OCI-LY1 (cell line): ENCODE results near the gene HNRNPLL.

Experiments
- H2AFZ ChIP-seq: fragments of 200-600 bp; sonication (generic), shearing (Covaris generic); 2 replicates; pipeline ENCODE4 v1.6.0; 2014; ENCODE audit warnings: antibody characterized with exemption, mild to moderate bottlenecking, low read length
- H3F3A ChIP-seq: fragments of 200-600 bp; sonication (generic), shearing (Covaris generic); 2 replicates; pipeline ENCODE4 v1.6.0; 2014; ENCODE audit warnings: mild to moderate bottlenecking, antibody characterized with exemption, low read length, moderate library complexity; ENCODE audit not compliant: insufficient read depth
- H3K27ac ChIP-seq: fragments of 200-600 bp; sonication (generic); 2 replicates; pipeline ENCODE4 v1.5.1; 2014; ENCODE audit warnings: low read length, mixed run types, mild to moderate bottlenecking, low read depth; ENCODE audit not compliant: poor library complexity, severe bottlenecking
- H3K27me3 ChIP-seq: fragments of 200-600 bp; sonication (generic); 2 replicates; pipeline ENCODE4 v1.6.0; 2014; ENCODE audit warnings: antibody characterized with exemption, mild to moderate bottlenecking, low read length, moderate library complexity; ENCODE audit not compliant: insufficient read depth
- H3K36me3 ChIP-seq: fragments of 200-600 bp; sonication (generic); 2 replicates; pipeline ENCODE4 v1.6.1; 2014; ENCODE audit warnings: mild to moderate bottlenecking, antibody characterized with exemption, low read length, moderate library complexity, mixed read lengths; ENCODE audit not compliant: insufficient read depth
- H3K4me1 ChIP-seq: fragments of 200-600 bp; sonication (generic); 2 replicates; pipeline ENCODE4 v1.5.1; 2014; ENCODE audit warnings: mild to moderate bottlenecking, low read length, moderate library complexity; ENCODE audit not compliant: insufficient read depth, severe bottlenecking
- H3K4me2 ChIP-seq: fragments of 200-600 bp; sonication (generic), shearing (Covaris generic); 2 replicates; pipeline ENCODE4 v1.6.1; 2014; ENCODE audit warnings: low read length
- H3K4me3 ChIP-seq: fragments of 200-600 bp; sonication (generic); 2 replicates; pipeline ENCODE4 v1.5.1; 2014; ENCODE audit warnings: low read length, low read depth, mild to moderate bottlenecking, mixed read lengths; ENCODE audit not compliant: poor library complexity, severe bottlenecking
- H3K79me2 ChIP-seq: fragments of 200-600 bp; shearing (Covaris generic); 2 replicates; pipeline ENCODE4 v1.6.1; 2016; ENCODE audit warnings: mixed run types, low read length, mixed read lengths; ENCODE audit not compliant: insufficient read depth
- H3K9ac ChIP-seq: fragments of 200-600 bp; sonication (generic), shearing (Covaris generic); 2 replicates; pipeline ENCODE4 v1.6.1; 2014; ENCODE audit warnings: mild to moderate bottlenecking, low read length, mixed read lengths
- H3K9me2 ChIP-seq: fragments of 200-600 bp; sonication (generic), shearing (Covaris generic); 2 replicates; pipeline ENCODE4 v1.6.1; 2014; ENCODE audit warnings: low read depth, mild to moderate bottlenecking, low read length, mixed read lengths
- H3K9me3 ChIP-seq: fragments of 200-600 bp; shearing (Covaris generic); 2 replicates; pipeline ENCODE4 v1.6.1; 2014; ENCODE audit warnings: low read length, mixed read lengths
- H4K20me1 ChIP-seq: fragments of 200-600 bp; sonication (generic), shearing (Covaris generic); 2 replicates; pipeline ENCODE4 v1.6.0; 2016; ENCODE audit warnings: mild to moderate bottlenecking, low read length; ENCODE audit not compliant: insufficient read depth
- EZH2 ChIP-seq: fragments of 200-600 bp; sonication (generic), shearing (Covaris generic); IDR thresholded peaks from 2 replicates; pipeline ENCODE4 v1.8.0; 2017; ENCODE audit warnings: borderline replicate concordance, mixed run types, mild to moderate bottlenecking, antibody characterized with exemption, low read length, moderate library complexity, mixed read lengths
- TF ChIP-seq, protein P1 (sequence below): fragments of 200-600 bp; sonication (generic), shearing (Covaris generic); IDR thresholded peaks from 2 replicates; pipeline ENCODE4 v1.5.1; 2017; ENCODE audit warnings: mild to moderate bottlenecking, antibody characterized with exemption, low read length, moderate library complexity, mixed read lengths

The HNRNPLL gene

DNA sequence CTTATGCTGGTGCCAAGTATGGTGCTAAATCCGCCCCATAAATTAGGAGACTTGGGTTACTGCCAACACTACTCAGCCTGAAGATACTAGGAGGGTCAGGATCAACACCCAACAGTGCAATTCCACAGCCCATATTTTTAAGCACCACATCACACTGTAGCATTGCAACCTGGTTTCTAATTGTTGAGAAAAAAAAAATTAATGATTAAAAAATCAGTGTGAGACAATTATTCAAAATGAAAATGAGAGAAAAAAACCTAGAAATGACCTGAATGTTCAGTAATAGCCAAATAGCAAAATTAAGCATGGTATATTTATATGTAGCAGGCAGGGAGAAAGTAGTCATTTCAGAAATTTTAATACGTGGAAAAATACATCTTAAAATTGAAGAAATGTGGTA, 29.2 kb upstream of the HNRNPLL start:
- Histone ChIP-seq H2AFZ (no peak overlapping the region), H3F3A (no peaks in the 10 kb centered on the region), H3K4me3 (no peak overlapping the region), H3K4me1 (peaks cover 24% of the 10 kb centered on the region), H3K9ac (no peak overlapping the region), H3K9me3 (no peaks in the 10 kb centered on the region), H3K27ac (no peak overlapping the region), H3K9me2 (no peaks in the 10 kb centered on the region), H3K27me3 (no peaks in the 10 kb centered on the region), H4K20me1 (no peaks in the 10 kb centered on the region), H3K36me3 (no peaks in the 10 kb centered on the region), H3K79me2 (no peaks in the 10 kb centered on the region), H3K4me2 (no peak overlapping the region)
- TF ChIP-seq EZH2, result no peak
- TF ChIP-seq, protein P1, sequence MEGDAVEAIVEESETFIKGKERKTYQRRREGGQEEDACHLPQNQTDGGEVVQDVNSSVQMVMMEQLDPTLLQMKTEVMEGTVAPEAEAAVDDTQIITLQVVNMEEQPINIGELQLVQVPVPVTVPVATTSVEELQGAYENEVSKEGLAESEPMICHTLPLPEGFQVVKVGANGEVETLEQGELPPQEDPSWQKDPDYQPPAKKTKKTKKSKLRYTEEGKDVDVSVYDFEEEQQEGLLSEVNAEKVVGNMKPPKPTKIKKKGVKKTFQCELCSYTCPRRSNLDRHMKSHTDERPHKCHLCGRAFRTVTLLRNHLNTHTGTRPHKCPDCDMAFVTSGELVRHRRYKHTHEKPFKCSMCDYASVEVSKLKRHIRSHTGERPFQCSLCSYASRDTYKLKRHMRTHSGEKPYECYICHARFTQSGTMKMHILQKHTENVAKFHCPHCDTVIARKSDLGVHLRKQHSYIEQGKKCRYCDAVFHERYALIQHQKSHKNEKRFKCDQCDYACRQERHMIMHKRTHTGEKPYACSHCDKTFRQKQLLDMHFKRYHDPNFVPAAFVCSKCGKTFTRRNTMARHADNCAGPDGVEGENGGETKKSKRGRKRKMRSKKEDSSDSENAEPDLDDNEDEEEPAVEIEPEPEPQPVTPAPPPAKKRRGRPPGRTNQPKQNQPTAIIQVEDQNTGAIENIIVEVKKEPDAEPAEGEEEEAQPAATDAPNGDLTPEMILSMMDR, result no peak

DNA sequence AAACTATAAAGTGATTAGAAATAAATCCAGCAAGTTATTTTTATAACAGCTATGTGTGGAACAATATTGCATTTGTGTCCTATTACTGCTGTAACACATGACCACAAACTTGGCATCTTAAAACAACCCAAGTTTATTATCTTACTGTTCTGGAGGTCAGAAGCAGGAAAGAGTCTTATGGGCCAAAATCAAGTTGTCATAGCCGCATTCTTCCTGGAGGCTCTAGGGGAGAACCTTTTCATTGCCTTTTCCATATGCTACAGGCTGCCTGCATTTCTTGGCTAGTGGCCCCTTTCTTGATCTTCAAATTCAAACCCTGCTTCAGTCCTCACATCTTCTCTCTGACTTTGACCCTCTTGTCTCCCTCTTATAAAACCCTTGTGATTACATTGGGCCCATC, 27.0 kb upstream of the HNRNPLL start:
- Histone ChIP-seq H3K4me1 (peaks cover 8% of the 10 kb centered on the region), H3K4me3 (no peak overlapping the region), H3K79me2 (no peaks in the 10 kb centered on the region), H3K27me3 (no peaks in the 10 kb centered on the region), H3K27ac (no peak overlapping the region), H3K9me3 (no peaks in the 10 kb centered on the region), H3K9me2 (no peaks in the 10 kb centered on the region), H3K9ac (no peak overlapping the region), H3F3A (no peaks in the 10 kb centered on the region), H2AFZ (no peak overlapping the region), H4K20me1 (no peaks in the 10 kb centered on the region), H3K36me3 (no peaks in the 10 kb centered on the region), H3K4me2 (no peak overlapping the region)
- TF ChIP-seq EZH2, result no peak
- TF ChIP-seq, protein P1, result no peak

DNA sequence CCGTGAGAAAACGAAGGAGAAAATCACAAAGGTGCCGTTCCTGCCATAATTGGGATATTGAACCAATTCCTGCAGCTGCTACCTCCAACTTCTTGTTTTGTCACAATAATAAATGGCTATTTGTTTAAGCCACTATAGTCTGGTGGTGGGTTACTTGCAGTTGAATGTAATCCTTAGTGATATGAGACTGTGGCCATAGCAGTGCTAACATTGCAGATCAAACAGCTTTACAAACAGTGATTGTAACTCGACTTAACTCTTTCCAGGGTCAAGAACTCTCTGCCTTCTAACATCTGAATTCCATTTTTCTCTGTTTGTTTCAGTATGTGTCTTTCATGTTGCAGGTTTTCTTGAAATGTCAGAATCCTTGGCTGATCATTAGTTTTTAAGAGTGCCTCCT, 24.7 kb upstream of the HNRNPLL start:
- Histone ChIP-seq H2AFZ (no peak overlapping the region), H3K27ac (no peak overlapping the region), H3K79me2 (no peaks in the 10 kb centered on the region)

More for the DNA sequence above, 24.7 kb upstream of the HNRNPLL start:
- Histone ChIP-seq H3K4me1 (peaks cover 5% of the 10 kb centered on the region), H3K27me3 (no peaks in the 10 kb centered on the region), H3F3A (no peaks in the 10 kb centered on the region), H3K36me3 (no peaks in the 10 kb centered on the region), H3K4me2 (no peak overlapping the region), H3K9me3 (no peaks in the 10 kb centered on the region), H4K20me1 (no peaks in the 10 kb centered on the region), H3K4me3 (no peak overlapping the region), H3K9me2 (no peaks in the 10 kb centered on the region), H3K9ac (no peak overlapping the region)
- no peak for TF ChIP-seq EZH2
- TF ChIP-seq, protein P1, result no peak
